ENCODE results near the gene ALDH1L1. TPM values are rescaled to one million over a fixed set of nuclear protein-coding genes. Genes with fewer than 3 reads are reported as not detected.
"Not testable (repeated sequence)": the region's sequence is repeated elsewhere in the genome, so short reads cannot be mapped to it uniquely, and the experiment has no call there.

ALDH1L1 gene
- total RNA-seq, 2 donors from 2014 or later, result 0.24 to 0.26 TPM

DNA sequence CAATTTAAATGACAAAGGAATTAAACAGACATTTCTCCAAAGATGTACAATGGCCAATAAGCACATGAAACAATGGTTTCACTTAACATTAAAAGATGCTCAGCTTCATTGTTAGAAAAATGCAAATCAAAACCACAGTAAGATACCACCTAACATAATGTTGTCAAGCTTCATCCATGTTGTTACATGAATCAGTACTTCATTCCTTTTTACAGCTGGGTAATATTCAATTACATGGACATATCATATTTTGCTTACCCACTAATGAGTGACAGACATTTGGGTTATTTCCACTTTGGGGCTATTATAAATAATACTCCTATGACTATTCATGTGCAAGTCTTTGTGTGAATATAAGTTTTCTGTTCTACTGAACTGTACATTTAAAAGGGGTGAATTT is 104.2 kb downstream of the ALDH1L1 start:
- no peak overlapping the region for H3K27ac Mint-ChIP-seq
- H3K9me3 Mint-ChIP-seq, result peaks cover 4% of the 10 kb centered on the region
- no peaks in the 10 kb centered on the region for H3K27me3 Mint-ChIP-seq
- H3K4me1 Mint-ChIP-seq, result peaks cover 3% of the 10 kb centered on the region
- peaks cover 15% of the 10 kb centered on the region for H3K36me3 Mint-ChIP-seq (ENCODE audit: low read depth)
- no peak overlapping the region for H3K4me3 Mint-ChIP-seq
- no peak for ATAC-seq (replicated peaks)

DNA sequence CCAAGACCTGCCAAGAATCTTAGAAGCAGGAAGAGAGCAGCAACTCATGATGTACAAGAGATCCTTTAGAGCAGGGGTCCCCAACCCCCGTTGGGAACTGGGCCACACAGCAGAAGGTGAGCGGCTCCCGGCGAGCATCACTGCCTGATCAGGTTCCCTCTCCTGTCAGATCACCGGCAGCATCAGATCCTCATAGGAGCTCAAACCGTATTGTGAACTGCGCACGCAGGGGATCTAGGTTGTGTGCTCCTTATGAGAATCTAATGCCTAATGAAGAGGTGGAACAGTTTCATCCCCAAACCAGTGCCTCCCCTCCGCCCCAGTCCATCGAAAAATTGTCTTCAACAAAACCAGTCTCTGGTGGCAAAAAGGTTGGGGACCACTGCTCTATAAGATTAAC is 110.2 kb downstream of the ALDH1L1 start:
- Mint-ChIP-seq H3K4me1 (peaks cover 4% of the 10 kb centered on the region), H3K9me3 (peaks cover 4% of the 10 kb centered on the region), H3K36me3 (ENCODE audit: low read depth) (peaks cover 42% of the 10 kb centered on the region), H3K4me3 (no peak overlapping the region), H3K27ac (peak overlapping the region; percentile 23), H3K27me3 (no peaks in the 10 kb centered on the region)
- ATAC-seq (replicated peaks), result no peak

DNA sequence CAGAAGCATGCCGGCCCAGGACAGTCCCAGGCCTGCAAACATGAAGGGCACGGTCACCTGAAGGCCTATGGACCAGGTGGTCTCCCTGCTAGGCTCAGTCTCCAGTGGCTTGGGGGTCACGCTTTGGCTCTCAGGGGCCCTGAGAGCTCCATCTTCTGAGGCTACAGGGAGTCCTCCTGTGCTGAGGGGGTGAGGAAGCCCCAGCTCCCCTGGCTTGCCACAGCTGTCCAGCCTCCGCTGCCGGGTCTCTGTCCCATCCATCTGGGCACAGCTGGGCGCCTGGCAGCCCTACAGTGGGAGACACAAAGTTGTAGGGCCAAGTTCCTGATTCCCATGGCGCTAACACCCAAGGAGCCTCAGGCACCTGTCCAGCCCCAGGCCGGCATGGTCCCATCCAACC is 112.4 kb downstream of the ALDH1L1 start:
- Mint-ChIP-seq H3K4me1 (peaks cover 15% of the 10 kb centered on the region), H3K27me3 (no peaks in the 10 kb centered on the region), H3K27ac (no peak overlapping the region), H3K36me3 (ENCODE audit: low read depth) (peaks cover 39% of the 10 kb centered on the region), H3K4me3 (no peak overlapping the region), H3K9me3 (peaks cover 3% of the 10 kb centered on the region)
- no peak for ATAC-seq (replicated peaks)

- H3K4me1 Mint-ChIP-seq, result peaks cover 15% of the 10 kb centered on the region
- not testable (repeated sequence) for H3K27ac Mint-ChIP-seq; H3K27me3 Mint-ChIP-seq; ATAC-seq (replicated peaks); H3K4me3 Mint-ChIP-seq; H3K9me3 Mint-ChIP-seq
- H3K36me3 Mint-ChIP-seq (ENCODE audit: low read depth), result peaks cover 27% of the 10 kb centered on the region
Measured at GRCh38 chr3:126066676-126067075, 113.7 kb downstream of the ALDH1L1 start.

GRCh38 chr3:126065876-126066275 is 114.5 kb downstream of the ALDH1L1 start:
- Mint-ChIP-seq H3K4me1 (peaks cover 11% of the 10 kb centered on the region), H3K27me3 (no peaks in the 10 kb centered on the region), H3K4me3 (no peak overlapping the region), H3K36me3 (ENCODE audit: low read depth) (peaks cover 27% of the 10 kb centered on the region), H3K9me3 (no peaks in the 10 kb centered on the region), H3K27ac (no peak overlapping the region)
- ATAC-seq (replicated peaks), result no peak

DNA sequence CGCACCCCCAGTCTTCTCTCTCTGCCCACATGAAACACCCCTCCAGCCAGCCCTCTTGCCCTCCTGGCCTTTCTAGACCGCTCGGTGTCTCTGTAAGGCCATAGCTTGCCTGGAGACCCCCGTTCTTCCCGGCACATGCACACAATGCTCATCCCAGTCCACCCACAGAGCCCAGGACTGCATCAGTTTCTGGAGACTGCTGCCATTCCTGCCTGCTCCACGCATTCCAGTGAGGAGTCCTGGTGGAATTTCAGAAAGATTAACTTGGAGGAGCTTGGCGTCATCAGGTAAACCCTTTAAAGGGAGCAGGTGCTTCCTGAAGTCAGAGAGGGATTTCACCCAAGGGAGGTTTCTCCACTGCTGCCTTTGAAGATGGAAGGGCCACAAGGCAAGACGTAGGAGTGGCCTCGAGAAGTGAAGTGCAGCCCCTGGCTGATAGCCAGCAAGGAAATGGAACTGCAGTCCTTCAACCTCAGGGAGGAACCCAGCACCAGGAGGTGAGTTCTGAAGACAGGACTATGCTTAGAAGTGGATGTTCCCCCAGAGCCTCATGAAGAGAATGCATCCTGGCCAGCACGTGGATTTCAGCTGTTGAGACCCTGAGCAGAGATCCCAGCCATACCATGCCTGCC is 115.6 kb downstream of the ALDH1L1 start:
- no peak for ATAC-seq (replicated peaks)
- Mint-ChIP-seq H3K4me3 (no peak overlapping the region), H3K9me3 (no peaks in the 10 kb centered on the region), H3K4me1 (peaks cover 11% of the 10 kb centered on the region), H3K27ac (no peak overlapping the region), H3K36me3 (ENCODE audit: low read depth) (peaks cover 30% of the 10 kb centered on the region), H3K27me3 (no peaks in the 10 kb centered on the region)

GRCh38 chr3:126063358-126063965 is 116.9 kb downstream of the ALDH1L1 start:
- Mint-ChIP-seq H3K4me3 (no peak overlapping the region), H3K27me3 (no peaks in the 10 kb centered on the region), H3K36me3 (ENCODE audit: low read depth) (peaks cover 33% of the 10 kb centered on the region), H3K27ac (peak overlapping the region; percentile 35), H3K4me1 (peaks cover 11% of the 10 kb centered on the region), H3K9me3 (no peaks in the 10 kb centered on the region)
- no peak for ATAC-seq (replicated peaks)

GRCh38 chr3:126061301-126062032 is 118.9 kb downstream of the ALDH1L1 start:
- Mint-ChIP-seq H3K36me3 (ENCODE audit: low read depth) (peaks cover 20% of the 10 kb centered on the region), H3K4me1 (peaks cover 11% of the 10 kb centered on the region), H3K4me3 (no peak overlapping the region), H3K27me3 (no peaks in the 10 kb centered on the region), H3K9me3 (no peaks in the 10 kb centered on the region), H3K27ac (no peak overlapping the region)
- ATAC-seq (replicated peaks), result no peak

DNA sequence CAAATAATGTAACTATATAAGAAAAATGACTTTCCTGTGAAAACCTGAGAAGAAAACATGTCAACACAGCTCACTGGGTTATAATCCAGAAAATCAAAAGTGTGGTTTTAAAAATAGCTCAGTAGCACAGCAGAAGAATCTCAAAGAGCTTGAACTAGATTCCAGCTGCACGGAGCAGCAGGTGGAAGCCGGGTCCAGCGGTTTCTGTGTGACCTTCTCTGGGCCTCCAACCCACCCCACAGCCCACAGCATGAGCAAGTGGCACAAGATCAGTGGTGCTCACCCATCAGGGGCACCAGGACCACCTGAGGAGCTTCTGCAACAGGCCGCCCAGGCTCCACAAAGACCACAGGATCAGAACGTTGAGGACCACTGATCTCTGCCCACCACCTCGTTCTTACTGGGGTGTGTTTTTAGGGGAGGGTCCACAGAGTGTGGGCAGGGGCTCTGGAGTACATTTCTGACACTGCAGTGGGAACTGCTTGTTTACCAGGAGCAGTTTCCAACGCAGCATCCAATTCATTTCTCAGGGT is 119.7 kb downstream of the ALDH1L1 start:
- peaks cover 11% of the 10 kb centered on the region for H3K4me1 Mint-ChIP-seq

DNA sequence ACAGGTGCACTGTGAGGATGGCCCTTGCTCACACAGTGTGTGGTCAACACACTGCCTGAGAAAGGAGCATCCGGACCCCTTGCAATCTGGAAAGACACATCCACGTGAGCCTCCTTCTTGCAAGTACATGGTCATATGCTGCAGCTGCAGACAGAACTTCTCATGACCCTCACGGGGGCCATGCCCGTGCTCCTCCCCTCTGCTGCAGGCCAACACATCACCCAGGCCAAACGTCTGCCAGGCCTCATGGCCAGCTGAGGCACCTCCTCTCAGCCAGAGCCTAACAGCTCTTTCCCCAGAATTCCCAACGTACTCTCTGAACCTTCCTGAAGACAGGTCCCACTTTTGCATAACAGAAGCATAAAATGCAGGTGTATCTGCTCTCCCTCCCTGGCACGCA is 121.7 kb downstream of the ALDH1L1 start:
- ATAC-seq (replicated peaks), result no peak
- H3K9me3 Mint-ChIP-seq, result no peaks in the 10 kb centered on the region
- peaks cover 8% of the 10 kb centered on the region for H3K36me3 Mint-ChIP-seq (ENCODE audit: low read depth)
- H3K4me3 Mint-ChIP-seq, result no peak overlapping the region
- H3K27ac Mint-ChIP-seq, result no peak overlapping the region
- H3K27me3 Mint-ChIP-seq, result no peaks in the 10 kb centered on the region
- H3K4me1 Mint-ChIP-seq, result peaks cover 2% of the 10 kb centered on the region

More for the DNA sequence above, 119.7 kb downstream of the ALDH1L1 start:
- H3K27ac Mint-ChIP-seq, result no peak overlapping the region
- H3K27me3 Mint-ChIP-seq, result no peaks in the 10 kb centered on the region
- peaks cover 13% of the 10 kb centered on the region for H3K36me3 Mint-ChIP-seq (ENCODE audit: low read depth)
- no peak overlapping the region for H3K4me3 Mint-ChIP-seq
- ATAC-seq (replicated peaks), result no peak
- no peaks in the 10 kb centered on the region for H3K9me3 Mint-ChIP-seq

DNA sequence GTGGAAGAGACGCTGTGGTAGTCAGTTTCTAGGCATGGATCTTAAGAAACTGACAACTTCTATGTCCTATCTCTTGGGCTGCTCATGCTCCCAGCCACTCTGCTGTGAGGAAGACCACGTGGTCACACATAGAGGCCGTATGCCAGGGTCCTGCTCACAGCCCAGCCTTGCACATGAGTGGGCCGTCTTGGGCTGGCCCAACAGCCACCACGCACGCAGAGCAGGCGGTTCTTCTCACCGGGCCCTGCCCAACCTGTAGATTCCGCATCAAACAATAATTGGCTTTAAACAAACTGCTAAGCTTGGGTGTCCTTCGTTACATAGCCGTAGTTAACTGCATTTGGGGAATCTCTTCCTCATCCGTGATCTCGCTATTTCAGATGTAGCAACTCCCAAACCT is 122.5 kb downstream of the ALDH1L1 start:
- no peaks in the 10 kb centered on the region for H3K27me3 Mint-ChIP-seq
- no peak overlapping the region for H3K27ac Mint-ChIP-seq
- H3K36me3 Mint-ChIP-seq (ENCODE audit: low read depth), result peaks cover 8% of the 10 kb centered on the region
- no peak overlapping the region for H3K4me3 Mint-ChIP-seq
- no peaks in the 10 kb centered on the region for H3K4me1 Mint-ChIP-seq
- H3K9me3 Mint-ChIP-seq, result no peaks in the 10 kb centered on the region
- no peak for ATAC-seq (replicated peaks)

GRCh38 chr3:126057501-126057819 is 122.9 kb downstream of the ALDH1L1 start:
- ATAC-seq (replicated peaks), result no peak
- Mint-ChIP-seq H3K9me3 (no peaks in the 10 kb centered on the region), H3K27me3 (no peaks in the 10 kb centered on the region), H3K27ac (no peak overlapping the region), H3K4me1 (no peaks in the 10 kb centered on the region), H3K36me3 (ENCODE audit: low read depth) (peaks cover 8% of the 10 kb centered on the region), H3K4me3 (no peak overlapping the region)

DNA sequence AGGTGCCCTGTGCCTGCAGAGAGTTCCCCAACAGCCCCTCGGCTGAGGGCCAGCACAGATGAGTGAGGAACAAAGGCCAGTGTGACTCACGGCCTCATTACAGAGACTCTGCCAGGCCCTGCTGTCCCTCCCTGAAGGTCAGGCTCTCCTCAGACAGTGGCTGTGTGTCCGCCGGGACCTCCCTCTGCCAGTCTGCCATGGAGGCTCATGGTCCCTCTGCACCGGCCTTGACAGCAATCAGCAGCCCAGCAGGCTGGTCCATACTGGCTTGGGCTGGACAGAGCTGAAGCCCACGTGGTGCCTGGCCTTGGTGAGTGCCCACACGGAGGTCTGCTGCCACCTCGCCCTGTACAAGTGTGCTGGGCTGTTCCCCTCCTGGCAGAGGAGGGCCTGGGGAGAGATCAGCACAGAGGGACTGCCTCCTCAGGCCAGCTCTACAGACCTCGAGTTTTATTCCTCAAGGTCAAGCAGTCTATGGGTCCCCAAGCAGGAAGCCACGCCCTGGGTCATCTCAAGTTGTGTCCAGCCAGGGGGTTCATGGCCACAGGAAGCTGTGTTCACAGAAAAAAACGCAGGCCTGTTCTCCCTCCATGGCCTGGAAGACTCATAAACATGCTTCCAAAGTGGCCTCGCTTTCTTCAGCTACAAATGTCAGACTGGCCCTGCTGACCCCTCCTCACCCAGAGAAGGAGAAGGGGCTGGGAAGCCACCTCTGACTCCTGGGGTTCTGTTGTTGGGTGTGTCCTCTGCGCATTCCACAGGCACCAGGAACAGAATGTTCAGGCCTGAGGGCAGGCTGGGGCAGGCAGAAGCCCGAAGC is 123.5 kb downstream of the ALDH1L1 start:
- Mint-ChIP-seq H3K9me3 (no peaks in the 10 kb centered on the region), H3K27ac (no peak overlapping the region), H3K36me3 (ENCODE audit: low read depth) (peaks cover 8% of the 10 kb centered on the region), H3K4me1 (no peaks in the 10 kb centered on the region), H3K27me3 (no peaks in the 10 kb centered on the region), H3K4me3 (no peak overlapping the region)
- ATAC-seq (replicated peaks), result no peak

DNA sequence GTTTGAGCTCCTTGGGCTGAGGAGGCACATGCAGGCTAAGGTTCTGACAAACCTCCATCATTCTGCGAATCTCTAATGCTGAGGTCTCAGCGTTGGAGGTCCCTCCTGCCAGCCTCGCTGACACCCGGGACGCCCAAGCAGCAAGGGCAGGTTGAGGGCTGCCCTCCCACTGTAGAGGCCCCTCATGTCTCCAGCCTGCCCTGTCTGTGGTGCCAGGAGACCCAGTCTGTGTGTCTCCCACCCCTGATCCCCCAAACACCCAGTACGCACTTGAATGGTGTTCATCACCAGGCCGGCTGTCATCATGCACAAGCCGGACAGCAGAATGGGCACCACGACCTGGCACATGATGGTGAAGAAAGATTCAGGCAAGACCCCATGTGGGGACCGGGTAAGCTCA is 124.3 kb downstream of the ALDH1L1 start:
- H3K36me3 Mint-ChIP-seq (ENCODE audit: low read depth), result peaks cover 8% of the 10 kb centered on the region
- no peaks in the 10 kb centered on the region for H3K9me3 Mint-ChIP-seq
- H3K27me3 Mint-ChIP-seq, result no peaks in the 10 kb centered on the region
- no peak overlapping the region for H3K27ac Mint-ChIP-seq
- no peak overlapping the region for H3K4me3 Mint-ChIP-seq
- H3K4me1 Mint-ChIP-seq, result no peaks in the 10 kb centered on the region
- ATAC-seq (replicated peaks), result no peak
